ENCODE measurements around the gene PPP2R5D.

The PPP2R5D gene

GRCh38 chr6:43060034-43060754 lies 75.8 kb downstream of the PPP2R5D start:
- DNase-seq = no peak

DNA sequence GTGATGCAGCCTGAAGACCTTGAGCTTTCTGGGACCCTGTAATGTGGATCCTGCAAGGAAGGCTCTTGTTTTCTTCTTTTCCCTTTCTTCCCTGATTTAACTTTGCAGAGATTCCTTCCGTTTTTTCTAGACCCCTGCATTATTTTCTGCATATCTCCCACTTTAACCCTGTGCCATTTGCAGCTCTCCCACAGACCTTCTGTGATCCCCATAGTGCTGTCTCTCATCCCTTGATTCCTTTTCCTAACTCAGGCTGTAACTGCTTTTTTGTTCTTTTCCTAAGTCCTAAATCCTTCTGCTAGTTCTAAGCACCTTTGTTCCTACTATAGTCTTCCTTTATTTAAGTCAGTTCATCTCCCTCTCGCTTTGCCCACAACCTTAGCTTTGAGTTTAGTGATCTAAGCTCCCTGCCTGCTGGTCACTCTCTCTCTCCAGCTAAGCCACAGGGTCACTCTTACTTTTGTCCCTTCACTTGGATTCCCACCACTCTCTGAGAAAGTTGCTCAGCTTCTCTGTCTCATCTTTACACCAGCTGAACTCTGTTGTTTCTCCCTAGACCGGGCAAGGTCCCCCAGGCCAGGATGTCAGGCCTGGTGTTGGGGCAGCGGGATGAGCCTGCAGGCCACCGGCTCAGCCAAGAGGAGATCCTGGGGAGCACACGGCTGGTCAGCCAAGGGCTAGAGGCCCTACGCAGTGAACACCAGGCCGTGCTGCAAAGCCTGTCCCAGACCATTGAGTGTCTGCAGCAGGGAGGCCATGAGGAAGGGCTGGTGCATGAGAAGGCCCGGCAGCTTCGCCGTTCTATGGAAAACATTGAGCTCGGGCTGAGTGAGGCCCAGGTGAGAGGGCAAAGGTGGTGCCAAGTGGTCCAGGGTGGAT lies 76.6 kb downstream of the PPP2R5D start:
- DNase-seq = no peak

GRCh38 chr6:43061861-43062260 lies 77.5 kb downstream of the PPP2R5D start:
- no peak for DNase-seq

Measured in NK-92 treated with Interleukin-12 subunit alpha and Interleukin-12 subunit beta, amount 100 ng/mL, for 24 hours (cell line).